Fibroblast of lung (primary cell): ENCODE data around the gene HIP1. TPM values are rescaled to one million over a fixed set of nuclear protein-coding genes. Genes with fewer than 3 reads are reported as not detected.

Experiments used
- DNase-seq, 2 donors: peaks; one replicate each; pipeline versions ENCODE4 v3.0.0 to v3.0.0-alpha.2; 2010; ENCODE audit warnings: low read depth in 2 of 2
- H2AFZ ChIP-seq: 2 replicates; pipeline ENCODE4 v1.5.1; 2012; ENCODE audit warnings: low read length, control low read depth, inconsistent platforms
- H3K27ac ChIP-seq: 2 replicates; pipeline ENCODE4 v1.5.1; 2011; ENCODE audit warnings: low read length, control low read depth; ENCODE audit not compliant: insufficient read depth
- H3K27me3 ChIP-seq: 2 replicates; pipeline ENCODE4 v1.5.1; 2011; ENCODE audit warnings: mild to moderate bottlenecking, low read length; ENCODE audit not compliant: control insufficient read depth, insufficient read depth
- H3K36me3 ChIP-seq: 2 replicates; pipeline ENCODE4 v1.5.1; 2011; ENCODE audit warnings: low read length; ENCODE audit not compliant: control insufficient read depth, insufficient read depth
- H3K4me1 ChIP-seq: 2 replicates; pipeline ENCODE4 v1.5.1; 2011; ENCODE audit warnings: low read length; ENCODE audit not compliant: control insufficient read depth, insufficient read depth; ENCODE audit errors: extremely low read depth
- H3K4me2 ChIP-seq: 2 replicates; pipeline ENCODE4 v1.5.1; 2011; ENCODE audit warnings: low read length, control low read depth; ENCODE audit not compliant: insufficient read depth; ENCODE audit errors: extremely low read depth
- H3K4me3 ChIP-seq, 4 experiments: fragments of 200-600 bp in 1 of 4; sonication (generic) in 1 of 4; replicated peaks in 1 of 4; 2 replicates each; pipeline ENCODE4 v1.5.1; 2011 to 2016; ENCODE audit warnings: low read length in 4 of 4, low read depth in 3 of 4, mild to moderate bottlenecking in 3 of 4, control low read depth in 2 of 4, inconsistent platforms in 1 of 4, mixed read lengths in 1 of 4; ENCODE audit not compliant: insufficient read depth in 1 of 4; ENCODE audit errors: control extremely low read depth in 1 of 4
- H3K79me2 ChIP-seq: 2 replicates; pipeline ENCODE4 v1.5.1; 2012; ENCODE audit warnings: mild to moderate bottlenecking, low read length, inconsistent platforms; ENCODE audit not compliant: control insufficient read depth, insufficient read depth
- H3K9ac ChIP-seq: 2 replicates; pipeline ENCODE4 v1.5.1; 2011; ENCODE audit warnings: mild to moderate bottlenecking, low read length, control low read depth; ENCODE audit not compliant: insufficient read depth
- H3K9me3 ChIP-seq: 2 replicates; pipeline ENCODE4 v1.5.1; 2012; ENCODE audit warnings: low read depth, low read length; ENCODE audit not compliant: control insufficient read depth, insufficient read depth
- H4K20me1 ChIP-seq: 2 replicates; pipeline ENCODE4 v1.5.1; 2011; ENCODE audit warnings: low read length; ENCODE audit not compliant: control insufficient read depth, insufficient read depth; ENCODE audit errors: extremely low read depth
- CTCF ChIP-seq, 2 donors: IDR thresholded peaks in 1 of 2; conservative IDR thresholded peaks in 1 of 2; 1 replicate in 1 of 2; 2 replicates in 1 of 2; pipeline ENCODE4 v1.5.1; 2011 to 2012; ENCODE audit warnings: low read length in 2 of 2, control low read depth in 1 of 2, inconsistent platforms in 1 of 2, low read depth in 1 of 2, mild to moderate bottlenecking in 1 of 2
- EZH2 ChIP-seq: IDR thresholded peaks from 2 replicates; pipeline ENCODE4 v1.5.1; 2012; ENCODE audit warnings: low read length, control low read depth, mild to moderate bottlenecking; ENCODE audit errors: missing control alignments
- polyA plus RNA-seq, 2 donors: library from polyadenylated mRNA; depleted of rRNA in 1 of 2; stranded (reverse) in 1 of 2; unstranded in 1 of 2; fragments of >200 nt; gene quantifications; 2 replicates each; pipeline ENCODE4 v1.2.1, GENCODE V29; 2011 to 2012; ENCODE audit warnings: missing spikeins in 1 of 2
- total RNA-seq: library from RNA; depleted of rRNA; stranded (reverse); fragments of >200 nt; gene quantifications from 2 replicates; pipeline ENCODE4 v1.2.1, GENCODE V29; 2014

The HIP1 gene
- total and polyA plus RNA-seq, 2 donors (not counting 1 experiment from before 2014, with no cell fraction given), result 27.2 to 31.3 TPM

- Histone ChIP-seq H3K4me2 (no peak overlapping the region), H3K4me1 (peaks cover 3% of the 10 kb centered on the region)
Measured at GRCh38 chr7:75567948-75568595, 170.7 kb downstream of the HIP1 start.

GRCh38 chr7:75565132-75565837 lies 173.5 kb downstream of the HIP1 start:
- Histone ChIP-seq H3K27ac (no peak overlapping the region), H3K27me3 (no peaks in the 10 kb centered on the region), H3K4me3 (no peak overlapping the region), H3K9ac (no peak overlapping the region), H3K9me3 (no peaks in the 10 kb centered on the region), H3K79me2 (no peaks in the 10 kb centered on the region), H3K4me2 (no peak overlapping the region), H3K36me3 (peaks cover 2% of the 10 kb centered on the region), H3K4me1 (peaks cover 3% of the 10 kb centered on the region), H2AFZ (no peak overlapping the region), H4K20me1 (no peaks in the 10 kb centered on the region)
- peak; percentile 74 to 96 for DNase-seq
- TF ChIP-seq EZH2 (no peak), CTCF (conservative IDR thresholded peaks at IDR 0.05 in 1 of 2, IDR thresholded peaks at IDR 0.05 in 1 of 2; ENCODE audit: low read depth in 1 of 2, low read length in 2 of 2) (no peak)

More at GRCh38 chr7:75567948-75568595, 170.7 kb downstream of the HIP1 start:
- Histone ChIP-seq H3K27me3 (no peaks in the 10 kb centered on the region), H2AFZ (no peak overlapping the region), H3K36me3 (peaks cover 2% of the 10 kb centered on the region), H3K4me3 (no peak overlapping the region), H3K27ac (no peak overlapping the region), H3K79me2 (no peaks in the 10 kb centered on the region), H3K9ac (no peak overlapping the region), H3K9me3 (no peaks in the 10 kb centered on the region), H4K20me1 (no peaks in the 10 kb centered on the region)
- no peak for TF ChIP-seq CTCF (conservative IDR thresholded peaks at IDR 0.05 in 1 of 2, IDR thresholded peaks at IDR 0.05 in 1 of 2; ENCODE audit: low read depth in 1 of 2, low read length in 2 of 2)
- TF ChIP-seq EZH2, result no peak
- no peak for DNase-seq

- TF ChIP-seq EZH2 (no peak), CTCF (conservative IDR thresholded peaks at IDR 0.05 in 1 of 2, IDR thresholded peaks at IDR 0.05 in 1 of 2; ENCODE audit: low read depth in 1 of 2, low read length in 2 of 2) (no peak)
- Histone ChIP-seq H3K79me2 (no peaks in the 10 kb centered on the region), H3K36me3 (peaks cover 4% of the 10 kb centered on the region), H4K20me1 (no peaks in the 10 kb centered on the region), H2AFZ (no peak overlapping the region), H3K4me3 (no peak overlapping the region), H3K4me1 (peaks cover 3% of the 10 kb centered on the region), H3K9ac (no peak overlapping the region), H3K4me2 (no peak overlapping the region), H3K27ac (no peak overlapping the region), H3K27me3 (no peaks in the 10 kb centered on the region), H3K9me3 (no peaks in the 10 kb centered on the region)
- no peak for DNase-seq
Measured at GRCh38 chr7:75563171-75563570, 175.6 kb downstream of the HIP1 start.
